Aorta (tissue), 5 donors: ENCODE results near the gene GJA3. TPM values are rescaled to one million over a fixed set of nuclear protein-coding genes. Genes with fewer than 3 reads are reported as not detected.

Experiments used
- ATAC-seq: fragments of 200-7000 bp; cut with Tn5 transposase; one replicate; pipeline ENCODE4 v1.9.1; 2022; ENCODE audit warnings: moderate library complexity; ENCODE audit not compliant: low FRiP score
- DNase-seq, 2 donors: peaks; one replicate each; pipeline ENCODE4 v3.0.0-alpha.2; 2020
- H3K27ac ChIP-seq, 2 donors: one replicate each; pipeline ENCODE4 v1.5.1; 2013; ENCODE audit warnings: low read length in 2 of 2, mild to moderate bottlenecking in 2 of 2, moderate library complexity in 2 of 2, control low read depth in 1 of 2, inconsistent platforms in 1 of 2, low read depth in 1 of 2
- H3K27me3 ChIP-seq, 2 donors: one replicate each; pipeline ENCODE4 v1.6.1; 2013; ENCODE audit warnings: control low read depth in 1 of 2, low read length in 1 of 2, mild to moderate bottlenecking in 1 of 2, moderate library complexity in 1 of 2; ENCODE audit not compliant: insufficient read depth in 2 of 2, control insufficient read depth in 1 of 2
- H3K36me3 ChIP-seq, 2 donors: one replicate each; pipeline ENCODE4 v1.6.1; 2013; ENCODE audit warnings: control low read depth in 1 of 2, low read length in 1 of 2, mild to moderate bottlenecking in 1 of 2; ENCODE audit not compliant: insufficient read depth in 2 of 2, control insufficient read depth in 1 of 2
- H3K4me1 ChIP-seq, 2 donors: one replicate each; pipeline ENCODE4 v1.6.1; 2013; ENCODE audit warnings: low read length in 2 of 2, control low read depth in 1 of 2, mild to moderate bottlenecking in 1 of 2, moderate library complexity in 1 of 2; ENCODE audit not compliant: insufficient read depth in 2 of 2, control insufficient read depth in 1 of 2
- H3K4me3 ChIP-seq, 2 donors: one replicate each; pipeline ENCODE4 v1.5.1; 2013; ENCODE audit warnings: low read length in 2 of 2, control low read depth in 1 of 2, mild to moderate bottlenecking in 1 of 2
- H3K9me3 ChIP-seq: one replicate; pipeline ENCODE4 v1.6.1; 2013; ENCODE audit warnings: mild to moderate bottlenecking, low read length; ENCODE audit not compliant: control insufficient read depth
- WGBS, 2 donors: extraction: QIAGEN DNeasy Blood & Tissue Kit; methylation state at CpG; one replicate each; pipeline ENCODE4 v1.1.7; 2013; 5-methylcytosine and 5-hydroxymethylcytosine counted together
- intact Hi-C, 2 donors: fragments of 100-400 bp; cut with DNase I; formaldehyde crosslinking; loops; one replicate each; pipeline versions ENCODE4 v1.14.2 to v1.15.0; 2022
- polyA plus RNA-seq, 2 donors: library from polyadenylated mRNA; stranded (reverse); fragments of 200-250 nt; gene quantifications; one replicate each; pipeline ENCODE4 v1.2.3, GENCODE V29; 2013
- total RNA-seq, 2 donors: library from RNA; stranded (reverse); fragmentation: NEBNext Ultra II Directional; extraction: Animal tissue kit (Norgen Biotek cat#: 25700); gene quantifications; one replicate each; pipeline ENCODE4 v1.2.1, GENCODE V29; 2021
- donor health status: healthy with polysubstance abuse.
- donor health status: Bipolar disorder and iron deficiency.
- donor health status: DM: no; HTN: no; CAD: no.
- donor health status: DM: no; HTN: no; CAD: no.
- donor health status: DM: yes; HTN: yes; CAD: no.

The GJA3 gene
- total and polyA plus RNA-seq, 4 donors = 0.03 to 0.42 (median 0.19) TPM; not detected in 1

DNA sequence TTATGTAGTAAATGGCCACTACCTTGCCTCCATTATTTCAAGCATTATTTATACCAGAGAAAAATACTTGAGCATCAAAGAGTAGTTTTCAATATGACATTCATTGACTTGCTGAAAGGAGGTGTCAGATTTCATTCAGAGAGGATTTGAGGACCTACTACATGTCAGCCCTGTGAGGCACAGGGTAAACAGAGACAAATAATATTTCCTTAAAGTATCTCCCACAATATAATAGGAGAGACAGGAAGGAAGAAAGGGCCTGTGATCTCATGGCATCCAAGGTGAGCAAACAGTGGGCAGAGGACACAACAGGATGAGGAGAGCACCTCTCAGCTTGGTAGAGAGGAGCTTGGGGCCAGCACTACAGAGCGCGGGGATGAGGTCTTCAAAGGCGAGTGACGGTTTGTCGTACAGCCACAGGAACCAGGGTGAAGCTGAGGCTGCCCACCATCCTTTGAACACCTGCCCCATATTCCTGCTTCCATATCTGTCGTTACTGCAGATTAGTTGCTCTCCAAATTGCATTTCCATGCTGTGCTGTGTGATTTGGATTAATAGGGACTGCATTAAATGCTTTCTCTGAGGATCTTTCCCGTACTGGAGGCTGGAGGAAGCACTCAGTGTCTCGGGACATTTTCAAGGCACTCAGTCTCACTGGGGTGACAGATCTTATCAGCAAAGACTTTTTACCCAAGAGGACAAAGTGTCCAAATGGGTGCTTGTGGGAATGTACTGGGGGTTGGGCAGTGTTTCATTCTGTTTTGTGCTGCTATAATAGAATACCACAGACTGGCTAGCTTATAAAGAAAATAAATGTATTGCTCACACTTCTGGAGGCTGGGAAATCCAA is 59.2 kb downstream of the GJA3 start:
- H3K36me3 ChIP-seq = no peaks in the 10 kb centered on the region
- H3K9me3 ChIP-seq = peaks cover 2% of the 10 kb centered on the region
- ATAC-seq (no peak), DNase-seq (no peak)
- no peak overlapping the region for H3K4me3 ChIP-seq
- 66 to 68% methylated on average over 8 of the region's 8 CpGs for WGBS, 2 donors
- H3K4me1 ChIP-seq = no peaks in the 10 kb centered on the region
- intact Hi-C loops = no loop called here
- no peaks in the 10 kb centered on the region for H3K27me3 ChIP-seq
- H3K27ac ChIP-seq = no peak overlapping the region

GRCh38 chr13:20099319-20099718 is 61.5 kb downstream of the GJA3 start:
- ATAC-seq (no peak), DNase-seq (no peak)
- no peaks in the 10 kb centered on the region for H3K36me3 ChIP-seq
- intact Hi-C loops = no loop called here
- WGBS, 2 donors = 65% methylated on average over 9 of the region's 9 CpGs
- H3K4me3 ChIP-seq = no peak overlapping the region
- H3K27ac ChIP-seq = no peak overlapping the region
- H3K9me3 ChIP-seq = peaks cover 2% of the 10 kb centered on the region
- H3K4me1 ChIP-seq = no peaks in the 10 kb centered on the region
- H3K27me3 ChIP-seq = no peaks in the 10 kb centered on the region

- peaks cover 0 to 2% of the 10 kb centered on the region in 2 donors for H3K36me3 ChIP-seq
- intact Hi-C loops = no loop called here
- no peak overlapping the region for H3K4me3 ChIP-seq
- peaks cover 2% of the 10 kb centered on the region for H3K9me3 ChIP-seq
- H3K27me3 ChIP-seq = no peaks in the 10 kb centered on the region
- DNase-seq (no peak), ATAC-seq (no peak)
- no peak overlapping the region for H3K27ac ChIP-seq
- WGBS, 2 donors = 72 to 73% methylated on average over 6 of the region's 6 CpGs
- peaks cover 0 to 1% of the 10 kb centered on the region in 2 donors for H3K4me1 ChIP-seq
These were observed 66.9 kb downstream of the GJA3 start for GRCh38 chr13:20093951-20094350.

- peaks cover 0 to 1% of the 10 kb centered on the region in 2 donors for H3K4me1 ChIP-seq
- no peak overlapping the region for H3K4me3 ChIP-seq
- no peaks in the 10 kb centered on the region for H3K27me3 ChIP-seq
- no peak overlapping the region for H3K27ac ChIP-seq
- ATAC-seq (no peak), DNase-seq (no peak)
- WGBS, 2 donors = 75 to 78% methylated on average over 1 of the region's 1 CpG
- H3K9me3 ChIP-seq = no peaks in the 10 kb centered on the region
- intact Hi-C loops = no loop called here
- peaks cover 0 to 2% of the 10 kb centered on the region in 2 donors for H3K36me3 ChIP-seq
These were observed 70.5 kb downstream of the GJA3 start for GRCh38 chr13:20090349-20090748.

Other genes with a start within 250 kb of the GJA3 start
- gene ZMYM2, start 202.3 kb downstream of the GJA3 start, total RNA-seq = 100 to 1,000 TPM in 1 of 2 donors, 10 to 100 TPM in 1; 80.7 to 118 TPM
- gene ZMYM2, start 202.3 kb downstream of the GJA3 start, polyA plus RNA-seq = 10 to 100 TPM; 12.9 to 32.8 TPM
- gene GJB2, start 31.9 kb upstream of the GJA3 start, total RNA-seq = 1 to 10 TPM in 1 of 2 donors, under 1 TPM in 1; 0.23 to 3.3 TPM
- under 1 TPM; 0.28 to 0.88 TPM for gene GJB2, start 31.9 kb upstream of the GJA3 start, polyA plus RNA-seq
- gene GJB6, start 71.3 kb upstream of the GJA3 start, total RNA-seq = not detected
- gene GJB6, start 71.3 kb upstream of the GJA3 start, polyA plus RNA-seq = under 1 TPM in 1 of 2 donors, not detected in 1; 0.25 TPM